ENCODE results near the gene ASB4.
"Not testable (repeated sequence)": the region's sequence is repeated elsewhere in the genome, so short reads cannot be mapped to it uniquely, and the experiment has no call there.

DNA sequence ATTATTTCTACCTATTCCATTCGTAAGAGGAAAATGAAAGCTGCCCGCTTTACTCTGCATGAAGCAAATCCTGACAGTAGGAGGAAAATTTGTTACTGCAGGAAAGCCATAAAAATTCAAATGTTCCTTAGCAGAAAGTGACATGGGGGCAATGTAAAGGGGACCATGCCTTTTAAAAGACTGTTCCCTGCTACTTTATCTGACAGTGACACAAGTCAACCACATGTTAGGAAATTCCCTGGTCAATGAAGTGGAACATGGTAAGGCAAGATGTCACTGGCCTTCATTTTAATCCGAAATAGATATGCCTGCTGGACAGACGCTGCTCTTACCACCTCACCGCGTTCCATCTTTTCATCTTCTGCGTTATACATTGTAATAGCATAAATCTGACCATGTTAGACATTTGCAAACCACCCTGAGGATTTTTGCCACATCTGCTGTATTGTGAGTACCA is 18.4 kb downstream of the ASB4 start:
- TF ChIP-seq, protein P1, sequence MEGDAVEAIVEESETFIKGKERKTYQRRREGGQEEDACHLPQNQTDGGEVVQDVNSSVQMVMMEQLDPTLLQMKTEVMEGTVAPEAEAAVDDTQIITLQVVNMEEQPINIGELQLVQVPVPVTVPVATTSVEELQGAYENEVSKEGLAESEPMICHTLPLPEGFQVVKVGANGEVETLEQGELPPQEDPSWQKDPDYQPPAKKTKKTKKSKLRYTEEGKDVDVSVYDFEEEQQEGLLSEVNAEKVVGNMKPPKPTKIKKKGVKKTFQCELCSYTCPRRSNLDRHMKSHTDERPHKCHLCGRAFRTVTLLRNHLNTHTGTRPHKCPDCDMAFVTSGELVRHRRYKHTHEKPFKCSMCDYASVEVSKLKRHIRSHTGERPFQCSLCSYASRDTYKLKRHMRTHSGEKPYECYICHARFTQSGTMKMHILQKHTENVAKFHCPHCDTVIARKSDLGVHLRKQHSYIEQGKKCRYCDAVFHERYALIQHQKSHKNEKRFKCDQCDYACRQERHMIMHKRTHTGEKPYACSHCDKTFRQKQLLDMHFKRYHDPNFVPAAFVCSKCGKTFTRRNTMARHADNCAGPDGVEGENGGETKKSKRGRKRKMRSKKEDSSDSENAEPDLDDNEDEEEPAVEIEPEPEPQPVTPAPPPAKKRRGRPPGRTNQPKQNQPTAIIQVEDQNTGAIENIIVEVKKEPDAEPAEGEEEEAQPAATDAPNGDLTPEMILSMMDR (IDR thresholded peaks at IDR 0.05): not testable (repeated sequence)
- TF ChIP-seq POLR2A (IDR thresholded peaks at IDR 0.05): not testable (repeated sequence)
